GOT3 (cell line): Measurements from ENCODE around the gene RALY.

Experiments
- DNase-seq: peaks from one replicate; lab custom pipeline; 2025; ENCODE audit warnings: mixed read lengths; lab: John Stamatoyannopoulos, UW

Gene RALY

DNA sequence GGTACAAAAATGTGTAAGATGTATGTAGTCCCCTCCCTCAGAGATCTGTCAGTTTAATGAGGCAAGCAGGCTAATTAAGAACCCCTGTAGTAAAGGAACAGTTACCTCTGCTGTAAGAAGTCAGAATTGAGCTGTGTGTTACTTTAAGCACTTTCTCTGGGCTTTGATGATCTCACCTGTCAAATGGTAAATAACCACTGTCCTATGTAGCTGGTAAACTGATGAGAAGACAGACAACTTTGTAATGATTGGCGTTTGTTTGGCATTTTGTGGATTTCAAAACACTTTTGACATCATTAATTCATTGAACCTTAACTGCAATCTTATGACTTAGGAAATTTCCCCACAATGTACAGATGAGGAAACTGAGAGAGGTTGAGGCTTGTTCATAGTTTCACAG lies 55.7 kb downstream of the RALY start:
- DNase-seq, result no peak

DNA sequence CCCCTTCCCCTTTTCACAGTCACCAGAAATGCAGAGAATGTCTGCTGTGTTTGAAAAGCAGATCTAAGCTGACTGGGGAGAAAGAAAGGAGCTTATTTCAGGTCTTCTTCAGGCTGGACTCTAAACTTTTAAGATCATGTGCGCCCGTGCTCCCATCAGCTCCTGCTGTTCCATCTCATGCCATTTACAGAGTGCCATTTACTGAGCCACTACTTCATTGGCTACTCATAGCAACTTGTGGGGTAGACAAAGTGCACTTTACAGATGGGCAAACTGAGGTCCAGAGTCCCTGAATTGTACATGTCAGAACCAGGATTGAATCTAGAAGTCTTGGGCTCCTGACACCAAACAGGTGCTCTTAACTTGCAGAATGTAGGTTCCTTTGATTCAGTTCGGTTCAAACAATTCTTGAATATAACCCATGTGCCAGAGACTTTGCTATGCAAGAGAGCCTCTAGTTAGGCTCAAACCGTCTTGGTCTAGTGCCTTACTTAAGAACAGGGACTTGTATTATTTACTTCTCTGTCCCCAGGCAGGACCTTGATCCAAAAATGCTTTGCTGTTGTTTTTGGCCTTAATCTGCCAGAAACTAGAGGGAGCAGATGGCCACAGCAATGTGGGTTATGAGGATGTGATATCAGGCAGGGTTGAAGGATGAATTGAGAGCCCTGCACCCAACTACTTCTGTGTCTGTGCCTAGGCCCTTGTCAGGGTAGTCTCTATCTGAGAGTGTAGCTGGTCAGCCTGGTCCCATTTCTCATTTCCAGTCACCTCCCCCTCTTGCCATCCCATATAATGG lies 56.4 kb downstream of the RALY start:
- no peak for DNase-seq

DNA sequence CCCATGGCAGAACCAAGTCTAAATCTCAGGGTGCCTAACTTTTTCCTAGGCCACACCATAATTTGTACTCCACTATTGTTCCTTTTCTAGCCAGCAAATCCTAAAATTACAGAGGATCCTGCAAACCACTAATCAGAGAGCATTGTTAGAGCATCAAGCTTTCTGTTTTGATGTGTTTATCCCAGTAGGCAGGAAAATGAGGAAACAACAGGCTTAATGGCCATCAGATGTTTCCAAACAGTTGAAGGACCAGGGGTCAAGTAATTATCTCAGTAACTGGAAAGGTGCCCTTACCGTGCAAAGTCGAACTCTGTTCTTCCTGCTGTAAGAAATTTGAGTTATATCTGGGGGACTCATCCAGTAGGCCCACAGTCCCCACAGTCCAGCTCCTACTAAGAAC lies 58.7 kb downstream of the RALY start:
- no peak for DNase-seq

DNA sequence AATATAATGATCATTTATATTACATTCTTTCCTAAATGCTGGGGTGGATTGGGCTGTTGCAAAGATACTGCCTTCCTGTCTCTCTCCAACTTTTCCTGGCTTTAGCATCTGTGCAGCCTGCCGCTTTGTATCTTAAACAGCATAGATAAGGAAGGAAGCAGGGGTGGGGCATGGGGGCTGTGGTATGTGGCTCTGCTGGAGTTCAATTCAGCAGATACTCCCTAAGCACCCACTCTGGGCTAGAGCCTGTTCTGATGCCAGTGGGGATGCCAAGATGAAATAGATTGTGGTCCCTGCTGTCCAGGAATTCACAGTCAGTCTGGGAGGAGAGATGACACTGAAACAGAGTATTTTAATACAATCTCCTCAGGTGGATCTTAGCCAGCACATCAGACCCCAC lies 61.6 kb downstream of the RALY start:
- DNase-seq, result no peak

DNA sequence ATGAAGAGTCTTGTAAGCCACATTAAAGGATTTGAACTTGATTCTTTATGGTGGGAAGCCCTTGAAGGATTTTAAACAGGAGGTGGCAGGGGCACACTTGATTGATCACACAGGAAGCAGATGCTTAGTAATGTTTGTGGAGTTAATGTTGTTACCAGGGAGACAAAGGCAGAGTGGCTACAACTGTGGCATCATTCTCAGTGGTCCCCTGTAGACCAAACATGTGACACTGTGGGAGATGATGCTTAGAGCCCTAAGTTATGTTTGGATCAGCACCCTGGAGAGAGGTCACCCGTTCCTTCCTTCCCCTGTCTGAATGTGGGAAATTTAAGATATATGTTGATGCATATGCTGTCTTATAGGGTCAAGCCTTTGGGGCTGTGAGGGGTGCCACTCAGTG lies 65.1 kb downstream of the RALY start:
- DNase-seq, result no peak

DNA sequence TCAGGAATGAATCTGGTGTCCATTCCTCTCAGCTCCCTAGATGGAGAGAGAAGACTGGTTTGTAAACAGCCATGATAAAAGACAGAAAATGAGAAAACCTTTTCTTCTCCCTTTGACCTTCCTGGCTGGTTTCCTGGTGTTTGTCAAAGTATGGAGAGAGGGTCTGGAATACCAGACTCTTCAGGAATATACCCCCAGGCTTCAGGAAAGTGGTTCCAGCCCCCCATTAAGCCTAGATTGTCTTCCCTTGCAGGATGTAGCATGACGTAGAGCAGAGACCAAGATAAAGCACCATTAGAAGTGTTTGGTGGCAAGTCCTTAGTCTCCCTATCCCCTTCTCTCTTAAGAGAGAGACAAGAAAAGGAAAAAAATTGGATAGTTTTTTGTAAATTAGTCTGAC lies 67.3 kb downstream of the RALY start:
- DNase-seq, result no peak

DNA sequence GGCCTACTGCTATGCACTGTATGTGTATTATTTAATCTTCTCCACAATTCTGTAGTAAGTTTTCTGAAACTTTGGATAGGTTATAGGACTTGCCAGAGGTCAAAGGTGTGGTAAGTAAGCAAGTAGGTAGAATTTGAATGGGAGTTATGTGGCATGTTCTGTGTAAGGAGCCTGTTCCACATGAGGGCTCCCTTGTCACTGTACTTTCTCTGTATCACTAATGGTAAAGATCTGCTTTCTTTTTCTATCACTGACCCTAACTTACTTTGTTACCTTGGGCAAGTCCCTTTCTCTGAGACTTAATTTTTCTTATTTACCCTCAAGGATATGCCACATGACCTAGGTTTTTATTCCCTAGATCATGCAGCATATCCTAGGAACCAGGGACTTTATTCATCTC lies 68.0 kb downstream of the RALY start:
- no peak for DNase-seq

DNA sequence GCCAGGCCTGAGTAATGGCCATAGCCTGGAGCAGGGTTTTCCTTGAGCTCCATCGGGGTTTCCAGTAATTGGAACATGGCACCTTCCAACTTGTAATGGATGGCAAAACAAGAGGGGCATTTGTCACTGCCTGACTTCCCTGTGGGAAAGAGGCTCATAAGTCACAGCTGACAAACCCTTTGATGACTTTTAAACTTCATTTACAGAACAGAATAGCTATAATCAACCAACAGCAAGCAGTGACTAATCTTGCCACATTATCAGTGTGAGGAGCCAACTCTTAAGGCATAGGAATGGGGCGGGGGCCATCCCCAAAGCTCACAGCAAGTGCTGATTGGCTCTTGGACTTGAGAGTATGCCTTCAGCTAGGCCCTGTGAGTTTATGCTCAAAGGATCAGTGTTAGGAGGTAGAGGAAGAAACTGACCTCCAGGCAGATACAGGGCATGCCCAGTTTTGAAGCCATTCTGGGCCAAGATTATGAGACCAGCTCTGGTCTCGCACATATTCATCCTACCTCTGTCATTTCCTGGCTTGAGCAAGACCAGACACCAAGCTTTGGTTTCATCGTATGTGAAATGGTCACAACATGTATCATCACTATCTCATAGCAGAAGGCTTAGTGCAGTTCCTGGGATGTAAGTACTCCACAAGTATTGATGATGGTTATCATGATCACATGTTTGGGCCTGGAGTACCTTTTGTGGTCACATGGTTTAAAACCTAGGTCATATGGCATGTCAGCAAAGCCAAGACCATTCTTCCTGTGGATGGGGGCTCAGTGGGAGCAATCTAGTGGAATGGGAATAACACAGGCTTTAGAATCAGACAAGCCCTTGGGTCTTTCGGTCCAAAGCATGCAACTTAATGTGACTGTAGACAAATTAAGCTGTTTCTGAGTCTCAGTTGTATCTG lies 69.1 kb downstream of the RALY start:
- DNase-seq, result no peak

DNA sequence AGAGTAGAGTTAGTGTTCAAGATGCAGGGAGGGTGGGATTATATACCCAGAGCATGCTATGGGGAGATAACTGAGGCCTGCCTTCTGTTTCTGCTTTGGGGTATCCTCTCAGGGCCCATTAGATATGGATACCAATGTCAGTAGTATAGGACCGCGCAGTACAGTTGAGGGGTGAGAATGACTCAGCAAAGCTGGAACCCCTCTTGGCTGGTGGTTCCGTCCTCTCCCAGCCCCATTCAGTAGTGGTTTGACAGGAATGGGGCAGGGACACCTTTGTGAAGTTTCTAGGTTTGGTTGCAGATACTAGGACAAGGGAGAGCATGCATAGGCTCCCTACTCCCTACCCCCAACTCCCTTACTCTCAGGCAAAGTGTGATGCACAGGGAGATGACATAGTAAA lies 70.6 kb downstream of the RALY start:
- no peak for DNase-seq

DNA sequence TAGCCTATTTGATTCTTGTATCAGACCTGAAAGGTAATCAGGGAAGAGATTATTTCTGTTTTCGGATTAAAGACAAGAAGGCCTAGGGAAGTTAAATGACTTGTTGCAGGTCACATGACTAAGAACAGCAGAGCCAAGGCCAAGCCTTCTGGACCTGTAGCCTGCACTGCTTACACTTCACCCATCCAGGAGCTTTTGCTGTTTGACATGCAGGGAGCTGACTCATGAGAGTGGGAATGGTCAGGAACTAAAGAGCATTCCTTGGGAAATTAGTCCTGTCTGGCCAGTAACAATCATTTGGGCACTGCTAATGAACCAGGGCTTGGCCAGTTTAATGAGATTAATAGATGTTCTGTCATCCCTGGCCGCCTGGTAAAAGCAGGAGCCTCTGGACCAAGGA lies 71.5 kb downstream of the RALY start:
- no peak for DNase-seq

DNA sequence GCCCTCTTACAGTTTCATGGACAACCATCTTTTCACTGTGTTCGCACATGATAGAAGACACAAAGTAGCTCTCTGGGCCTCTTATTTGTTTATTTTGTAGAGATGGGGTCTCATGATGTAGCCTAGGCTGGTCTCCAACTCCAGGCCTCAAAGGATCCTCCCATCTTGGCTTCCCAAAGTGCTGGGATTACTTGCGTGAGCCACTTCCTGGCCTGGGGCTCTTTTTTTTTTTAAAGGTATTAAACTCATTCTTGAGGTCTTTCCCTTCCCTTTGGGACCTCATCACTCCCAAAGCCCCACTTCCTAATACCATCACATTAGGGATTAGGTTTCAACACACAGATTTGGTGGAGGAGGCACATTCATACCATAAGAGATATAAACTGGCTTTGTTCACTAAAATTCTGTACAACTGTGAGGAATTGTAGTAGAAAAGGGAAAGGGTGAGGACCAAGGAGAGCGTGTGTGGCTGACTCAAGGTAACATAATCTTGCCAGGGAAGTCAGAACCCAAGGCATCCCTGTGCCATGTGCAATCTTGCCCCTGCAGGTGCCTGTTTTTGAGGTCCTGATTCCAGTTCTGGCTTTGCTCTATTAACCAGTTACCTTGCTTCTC lies 72.9 kb downstream of the RALY start:
- DNase-seq, result no peak

DNA sequence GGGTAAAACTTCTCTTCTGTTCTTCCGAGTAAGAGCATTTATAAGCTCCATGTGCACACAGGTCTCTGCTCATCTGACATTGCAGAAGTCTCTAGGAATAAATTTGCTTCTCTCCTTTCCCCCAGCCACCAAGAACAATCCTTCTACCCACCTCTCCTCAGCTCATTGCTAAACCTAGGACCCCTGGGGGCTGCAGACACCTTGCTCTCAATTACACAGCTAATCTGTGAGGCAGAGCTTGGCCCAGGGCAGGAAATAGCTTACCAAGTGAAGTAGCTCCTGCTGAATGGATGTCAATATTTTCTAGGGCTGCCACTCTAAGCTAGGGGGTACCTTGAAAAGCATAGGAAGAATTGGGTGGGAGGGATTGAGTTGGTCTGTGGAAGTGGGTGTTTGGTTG lies 74.3 kb downstream of the RALY start:
- DNase-seq, result no peak

DNA sequence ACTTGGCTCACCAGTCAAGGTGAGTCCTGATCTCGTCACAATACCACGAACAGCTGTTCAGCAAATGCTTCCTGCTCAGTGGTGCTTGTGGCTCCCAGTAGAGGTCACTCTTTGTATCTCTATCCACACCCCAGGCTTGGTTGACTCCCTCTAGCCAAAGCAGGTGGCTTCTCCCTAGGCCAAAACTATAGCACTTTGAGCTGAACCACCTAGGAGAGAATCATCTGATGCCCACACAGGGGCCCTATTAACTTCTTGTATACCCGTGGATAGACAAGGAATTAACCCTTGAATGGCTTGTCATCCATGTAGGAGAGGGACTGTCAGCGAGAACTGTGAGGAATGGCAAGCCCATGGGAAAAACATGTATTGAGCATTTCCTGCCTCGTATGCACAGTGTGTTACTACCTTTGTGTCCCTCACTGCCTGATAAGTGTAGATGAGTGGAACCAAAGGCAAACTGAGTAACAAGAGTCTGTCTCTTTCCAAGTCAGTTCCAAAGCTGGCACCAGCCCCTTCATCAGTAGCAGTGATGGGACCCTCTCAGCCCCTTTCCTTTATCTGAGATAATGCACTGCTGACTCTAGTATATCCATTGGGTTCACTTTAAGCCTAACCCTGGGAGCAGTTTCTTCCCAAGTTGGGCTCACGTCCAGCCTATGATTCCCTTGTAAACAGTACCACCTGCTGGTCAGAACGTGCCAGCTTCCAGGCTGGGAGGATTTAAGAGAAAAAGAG lies 75.8 kb downstream of the RALY start:
- DNase-seq, result peak; percentile 17

DNA sequence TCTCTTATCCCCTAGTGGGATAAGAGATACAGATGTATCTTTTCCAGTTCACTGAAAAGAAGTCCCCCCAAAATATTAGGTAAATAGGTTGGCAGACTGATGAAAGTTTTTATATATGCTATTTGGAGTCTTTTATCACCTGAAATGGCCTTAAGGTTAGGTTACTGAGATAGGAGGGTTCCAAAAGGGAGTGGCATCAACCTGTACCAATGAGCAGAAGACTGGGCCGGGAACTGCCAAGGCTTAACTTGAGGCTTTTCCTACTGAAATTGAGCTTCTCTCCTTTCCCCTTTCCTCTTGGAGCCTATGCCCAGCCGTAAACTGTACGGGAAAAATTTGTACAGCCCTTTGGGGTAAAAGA lies 76.3 kb downstream of the RALY start:
- DNase-seq, result no peak

DNA sequence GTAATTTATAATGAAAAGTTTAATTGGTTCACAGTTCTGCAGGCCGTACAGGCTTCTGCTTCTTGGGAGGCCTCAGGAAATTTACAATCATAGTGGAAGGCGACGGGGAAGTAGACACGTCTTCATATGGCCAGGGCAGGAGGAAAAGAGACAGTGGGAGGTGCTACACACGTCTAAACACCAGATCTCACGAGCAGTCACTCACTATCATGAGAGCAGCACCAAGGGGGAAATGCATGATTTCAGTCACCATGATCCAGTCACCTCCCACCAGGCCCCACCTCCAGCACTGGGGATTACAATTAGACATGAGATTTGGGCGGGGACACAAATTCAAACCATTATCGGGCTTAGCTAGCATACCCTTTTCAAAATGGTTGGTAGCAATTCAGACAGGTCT lies 77.1 kb downstream of the RALY start:
- DNase-seq, result no peak

DNA sequence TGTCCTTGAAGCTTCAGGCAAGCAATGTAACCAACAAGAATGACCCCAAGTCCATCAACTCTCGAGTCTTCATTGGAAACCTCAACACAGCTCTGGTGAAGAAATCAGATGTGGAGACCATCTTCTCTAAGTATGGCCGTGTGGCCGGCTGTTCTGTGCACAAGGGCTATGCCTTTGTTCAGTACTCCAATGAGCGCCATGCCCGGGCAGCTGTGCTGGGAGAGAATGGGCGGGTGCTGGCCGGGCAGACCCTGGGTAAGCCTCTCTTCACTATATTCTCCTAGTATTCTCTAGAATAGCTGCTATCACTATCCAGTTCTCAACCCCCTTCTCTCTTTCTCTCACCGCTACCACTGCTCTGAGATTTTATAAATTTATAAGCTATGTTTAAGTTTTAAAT lies 78.4 kb downstream of the RALY start:
- DNase-seq, result no peak

DNA sequence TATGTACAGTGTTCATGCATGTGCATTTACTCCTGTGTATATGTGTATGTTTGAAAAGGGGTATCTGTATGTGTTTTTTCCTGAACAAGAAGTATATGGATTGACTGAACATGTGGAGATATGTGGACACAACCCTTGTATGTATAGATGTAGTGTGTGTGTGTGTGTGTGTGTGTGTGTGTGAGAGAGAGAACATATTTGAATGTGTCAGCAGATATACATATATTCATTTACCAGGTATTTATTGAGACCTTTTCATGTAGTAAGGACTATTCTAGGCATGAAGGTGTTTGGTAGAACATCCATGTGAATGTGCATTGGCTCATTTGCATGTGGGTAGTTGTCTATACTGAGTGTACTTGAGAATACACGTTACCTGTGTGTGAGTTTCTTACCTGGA lies 79.1 kb downstream of the RALY start:
- no peak for DNase-seq

DNA sequence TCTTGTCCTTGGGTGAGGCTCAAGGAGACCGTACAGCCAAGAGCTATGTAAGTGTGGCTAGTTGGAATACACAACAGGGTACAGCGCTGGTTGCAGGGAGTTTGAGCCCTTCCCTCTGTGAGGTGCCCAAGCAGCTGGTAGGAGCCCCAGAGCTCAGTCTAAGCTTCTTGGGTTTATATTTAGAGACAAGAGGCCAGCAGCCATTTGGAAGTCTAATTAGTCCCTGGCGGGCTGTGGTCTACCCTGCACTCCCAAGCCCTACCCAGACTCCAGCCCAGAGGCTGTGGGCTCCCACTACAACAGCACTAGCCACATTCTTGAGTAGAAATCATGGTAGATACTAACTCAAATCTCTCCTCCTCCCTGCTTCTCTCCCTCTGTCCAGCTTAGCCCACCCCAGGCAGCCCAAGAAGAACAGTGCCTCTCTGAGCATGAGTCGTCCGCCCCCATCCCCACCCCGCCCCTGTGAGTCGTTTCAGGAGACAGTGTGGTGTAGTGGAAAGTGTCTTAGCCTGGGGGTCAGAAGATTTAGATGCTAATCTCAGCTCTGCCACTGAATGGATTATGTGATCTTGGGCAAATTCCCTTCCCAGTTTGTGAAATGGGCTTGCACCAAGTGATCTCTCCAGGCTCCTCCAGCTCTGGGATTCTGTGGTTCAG lies 80.5 kb downstream of the RALY start:
- DNase-seq, result no peak

DNA sequence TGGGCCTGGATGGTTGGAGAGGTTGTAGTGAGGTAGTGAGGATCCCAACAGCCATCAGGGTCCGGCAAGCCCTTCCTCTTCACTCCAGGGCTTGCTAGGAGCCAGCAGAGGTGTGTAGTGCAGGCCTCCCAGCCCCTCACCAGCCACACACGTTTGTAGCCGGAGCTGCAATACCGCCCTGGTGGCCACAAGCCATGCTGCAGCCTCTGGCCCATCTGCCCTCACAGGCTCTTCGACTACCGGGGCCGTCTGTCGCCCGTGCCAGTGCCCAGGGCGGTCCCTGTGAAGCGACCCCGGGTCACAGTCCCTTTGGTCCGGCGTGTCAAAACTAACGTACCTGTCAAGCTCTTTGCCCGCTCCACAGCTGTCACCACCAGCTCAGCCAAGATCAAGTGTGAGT lies 81.9 kb downstream of the RALY start:
- no peak for DNase-seq

DNA sequence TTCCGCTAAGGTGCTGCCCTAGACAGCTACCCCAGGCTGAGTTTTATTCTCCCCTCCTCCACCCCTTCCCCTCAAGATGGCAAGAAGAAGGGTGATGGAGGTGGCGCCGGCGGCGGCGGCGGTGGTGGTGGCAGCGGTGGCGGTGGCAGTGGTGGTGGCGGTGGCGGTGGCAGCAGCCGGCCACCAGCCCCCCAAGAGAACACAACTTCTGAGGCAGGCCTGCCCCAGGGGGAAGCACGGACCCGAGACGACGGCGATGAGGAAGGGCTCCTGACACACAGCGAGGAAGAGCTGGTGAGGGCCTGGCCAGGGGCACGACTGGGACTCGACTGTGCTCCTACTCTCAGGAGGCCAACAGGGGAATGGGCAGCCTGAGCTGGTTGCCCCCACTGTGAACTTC lies 83.2 kb downstream of the RALY start:
- no peak for DNase-seq

DNA sequence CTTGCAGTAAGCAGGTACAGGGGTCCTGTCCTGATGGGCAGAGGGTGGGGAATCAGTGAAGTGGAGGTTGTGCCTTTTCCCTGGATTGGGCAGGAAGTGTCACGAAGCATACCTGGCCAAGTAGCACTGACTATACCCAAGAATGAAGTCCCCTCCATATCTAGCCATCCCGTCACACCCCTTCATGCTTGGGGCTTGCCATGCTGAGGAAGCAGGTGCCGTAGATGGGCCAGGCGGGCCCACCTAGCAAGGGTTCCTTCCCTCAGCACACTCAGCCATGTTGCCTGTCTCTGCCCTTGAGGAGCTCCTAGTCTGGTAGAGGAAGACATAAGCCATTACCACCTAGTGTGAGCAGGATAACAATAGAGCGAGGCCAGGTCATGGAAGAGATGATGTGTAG lies 84.8 kb downstream of the RALY start:
- DNase-seq, result no peak

DNA sequence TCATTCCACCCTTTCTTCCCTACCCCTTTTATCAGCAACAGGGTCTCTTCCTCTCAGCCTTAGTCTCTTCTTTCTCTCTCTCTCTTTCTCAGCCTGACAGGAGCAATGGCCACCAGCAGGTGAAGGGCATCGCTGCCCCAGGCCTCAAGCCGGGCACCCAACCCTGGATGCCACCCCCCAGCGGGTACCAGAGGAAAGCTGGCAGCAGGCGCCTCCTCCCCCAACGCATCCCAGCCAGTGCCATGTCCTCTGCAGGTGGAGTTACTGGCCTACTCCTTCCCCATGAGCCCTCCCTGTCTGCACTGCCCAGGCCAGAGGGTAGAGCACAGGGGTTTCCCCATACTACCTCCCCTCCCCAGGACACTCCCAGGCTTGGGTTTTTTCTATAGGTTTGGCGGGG lies 86.1 kb downstream of the RALY start:
- DNase-seq, result no peak
